HepG2 (cell line): ENCODE measurements around the gene SRRM4.

Experiments used
- CAMTA2 ChIP-seq: sonication (generic); formaldehyde crosslinking; IDR thresholded peaks from 2 replicates; pipeline ENCODE4 v1.4.0; 2020; ENCODE audit warnings: mild to moderate bottlenecking, missing genetic modification reagents, borderline replicate concordance
- CREB1 ChIP-seq, 2 experiments: fragments of 450-650 bp in 1 of 2; IDR thresholded peaks; 2 replicates each; pipeline ENCODE4 v1.6.1; 2016 to 2017; ENCODE audit warnings: control low read depth in 1 of 2, mild to moderate bottlenecking in 1 of 2, missing compliant biosample characterization in 1 of 2, missing genetic modification characterization in 1 of 2
- CREM ChIP-seq, 2 experiments: sonication (generic) in 1 of 2; formaldehyde crosslinking in 1 of 2; IDR thresholded peaks; 2 replicates each; pipeline versions ENCODE4 v1.4.0 to v1.6.1; 2016 to 2020; ENCODE audit warnings: antibody characterized with exemption in 1 of 2, mild to moderate bottlenecking in 1 of 2, missing genetic modification reagents in 1 of 2
- FOXA1 ChIP-seq, 2 experiments: fragments of 450-650 bp in 1 of 2; sonication (generic) in 1 of 2; formaldehyde crosslinking in 1 of 2; IDR thresholded peaks; 2 replicates each; pipeline versions ENCODE4 v1.4.0 to v1.6.1; 2016 to 2020; ENCODE audit warnings: missing genetic modification reagents in 1 of 2
- GABPA ChIP-seq, 2 experiments: IDR thresholded peaks; 2 replicates each; pipeline ENCODE4 v1.6.1; 2011 to 2016; ENCODE audit warnings: low read depth in 2 of 2, low read length in 1 of 2, missing biosample characterization in 1 of 2, missing genetic modification characterization in 1 of 2
- KDM1A ChIP-seq: IDR thresholded peaks from 2 replicates; pipeline ENCODE4 v1.6.1; 2016; ENCODE audit warnings: missing compliant biosample characterization
- MTA1 ChIP-seq: sonication (generic); formaldehyde crosslinking; IDR thresholded peaks from 2 replicates; pipeline ENCODE4 v1.4.0; 2020; ENCODE audit warnings: missing genetic modification reagents, mild to moderate bottlenecking, borderline replicate concordance
- PITX1 ChIP-seq: sonication (generic); formaldehyde crosslinking; IDR thresholded peaks from 2 replicates; pipeline ENCODE4 v1.5.1; 2020; ENCODE audit warnings: mild to moderate bottlenecking, missing genetic modification reagents
- RFX1 ChIP-seq: fragments of 450-650 bp; IDR thresholded peaks from 2 replicates; pipeline ENCODE4 v1.6.1; 2017
- TOE1 ChIP-seq: sonication (generic); formaldehyde crosslinking; IDR thresholded peaks from 2 replicates; pipeline ENCODE4 v1.4.0; 2020; ENCODE audit warnings: mild to moderate bottlenecking, missing genetic modification reagents
- ZFP36L2 ChIP-seq: sonication (generic); formaldehyde crosslinking; IDR thresholded peaks from 2 replicates; pipeline ENCODE4 v1.4.0; 2020; ENCODE audit warnings: missing genetic modification reagents
- TF ChIP-seq, protein P1 (sequence below): sonication (generic); formaldehyde crosslinking; IDR thresholded peaks from 2 replicates; pipeline ENCODE4 v1.5.0; 2020; ENCODE audit warnings: mild to moderate bottlenecking, missing genetic modification reagents, moderate library complexity

DNA sequence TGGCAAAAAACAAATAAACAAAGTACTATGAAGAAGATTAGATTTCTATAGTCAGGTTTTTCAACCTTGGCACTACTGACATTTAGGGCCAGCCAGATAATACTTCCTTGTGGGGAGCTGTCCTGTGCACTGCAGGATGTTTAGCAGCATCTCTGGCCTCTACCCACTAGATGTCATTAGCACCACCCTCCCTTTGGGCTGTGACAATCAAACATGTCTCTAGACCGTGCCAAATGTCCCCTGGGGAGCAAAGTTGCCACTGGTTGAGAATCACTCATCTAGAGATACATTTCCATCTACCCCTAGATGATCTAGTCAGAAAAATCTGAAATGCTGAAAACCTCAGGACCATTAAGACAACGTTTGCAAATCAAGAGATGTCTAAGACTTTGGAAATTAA, 29.9 kb downstream of the SRRM4 start:
- TF ChIP-seq FOXA1 (IDR thresholded peaks at IDR 0.05): no peak
- TF ChIP-seq FOXA1 (CRISPR knock-in tag; IDR thresholded peaks at IDR 0.05): no peak
- no peak for TF ChIP-seq GABPA (IDR thresholded peaks at IDR 0.05; ENCODE audit: low read depth, low read length)
- no peak for TF ChIP-seq GABPA (CRISPR knock-in tag; IDR thresholded peaks at IDR 0.05; ENCODE audit: low read depth)
- no peak for TF ChIP-seq CAMTA2
- TF ChIP-seq, protein P1, sequence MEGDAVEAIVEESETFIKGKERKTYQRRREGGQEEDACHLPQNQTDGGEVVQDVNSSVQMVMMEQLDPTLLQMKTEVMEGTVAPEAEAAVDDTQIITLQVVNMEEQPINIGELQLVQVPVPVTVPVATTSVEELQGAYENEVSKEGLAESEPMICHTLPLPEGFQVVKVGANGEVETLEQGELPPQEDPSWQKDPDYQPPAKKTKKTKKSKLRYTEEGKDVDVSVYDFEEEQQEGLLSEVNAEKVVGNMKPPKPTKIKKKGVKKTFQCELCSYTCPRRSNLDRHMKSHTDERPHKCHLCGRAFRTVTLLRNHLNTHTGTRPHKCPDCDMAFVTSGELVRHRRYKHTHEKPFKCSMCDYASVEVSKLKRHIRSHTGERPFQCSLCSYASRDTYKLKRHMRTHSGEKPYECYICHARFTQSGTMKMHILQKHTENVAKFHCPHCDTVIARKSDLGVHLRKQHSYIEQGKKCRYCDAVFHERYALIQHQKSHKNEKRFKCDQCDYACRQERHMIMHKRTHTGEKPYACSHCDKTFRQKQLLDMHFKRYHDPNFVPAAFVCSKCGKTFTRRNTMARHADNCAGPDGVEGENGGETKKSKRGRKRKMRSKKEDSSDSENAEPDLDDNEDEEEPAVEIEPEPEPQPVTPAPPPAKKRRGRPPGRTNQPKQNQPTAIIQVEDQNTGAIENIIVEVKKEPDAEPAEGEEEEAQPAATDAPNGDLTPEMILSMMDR (CRISPR knock-in tag): no peak
- TF ChIP-seq RFX1: no peak
- no peak for TF ChIP-seq CREM (IDR thresholded peaks at IDR 0.05)
- TF ChIP-seq CREM (CRISPR knock-in tag; IDR thresholded peaks at IDR 0.05): no peak
- TF ChIP-seq KDM1A (CRISPR knock-in tag): no peak
- no peak for TF ChIP-seq ZFP36L2 (CRISPR knock-in tag)
- no peak for TF ChIP-seq MTA1 (CRISPR knock-in tag)
- TF ChIP-seq TOE1 (CRISPR knock-in tag): no peak
- no peak for TF ChIP-seq CREB1 (IDR thresholded peaks at IDR 0.05)
- no peak for TF ChIP-seq CREB1 (CRISPR knock-in tag; IDR thresholded peaks at IDR 0.05)
- no peak for TF ChIP-seq PITX1 (CRISPR knock-in tag)
